Measurements from ENCODE around the gene TTC7B.

GRCh38 chr14:90681929-90682328, 134.3 kb downstream of the TTC7B start:
- no peak for TF ChIP-seq CTCF (IDR thresholded peaks at IDR 0.05; ENCODE audit: borderline replicate concordance, extremely low read depth, low read length, poor library complexity, severe bottlenecking)
- TF ChIP-seq EZH2 (IDR thresholded peaks at IDR 0.05; ENCODE audit: borderline replicate concordance, low read depth, low read length, severe bottlenecking) = no peak
